Measurements from ENCODE around the gene ICAM1.

DNA sequence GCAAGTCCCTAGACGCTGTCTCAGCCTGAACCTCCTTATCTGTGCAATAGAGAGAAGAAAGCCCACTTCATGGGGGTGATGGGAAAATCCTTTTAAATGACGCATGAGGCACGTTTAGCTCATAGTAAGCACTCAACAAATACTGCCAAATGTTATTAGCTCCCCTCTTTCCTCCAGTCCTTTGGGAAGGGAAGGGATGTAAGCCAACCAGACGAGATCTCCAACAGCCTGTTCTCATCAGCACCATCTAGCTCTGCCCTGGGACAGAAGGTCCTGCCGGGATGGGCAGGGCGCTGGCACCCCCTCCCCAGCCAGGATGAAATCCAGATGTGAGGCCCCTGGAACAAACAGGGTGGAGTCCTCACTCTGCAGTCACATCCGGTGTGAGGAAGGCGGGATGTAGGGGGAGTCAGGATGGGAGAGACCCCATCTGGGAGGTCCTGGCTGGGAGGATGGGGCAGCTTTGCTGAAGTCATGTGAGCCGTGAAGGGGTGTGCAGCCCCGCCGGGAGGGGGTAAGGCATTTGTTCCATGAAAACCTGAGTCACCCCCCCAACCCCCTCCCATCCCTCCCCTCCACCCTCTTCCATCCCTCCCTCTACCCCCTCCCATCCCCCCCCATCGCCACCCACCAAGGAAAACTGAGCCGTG is 44.4 kb upstream of the ICAM1 start:
- TF ChIP-seq, protein P1, sequence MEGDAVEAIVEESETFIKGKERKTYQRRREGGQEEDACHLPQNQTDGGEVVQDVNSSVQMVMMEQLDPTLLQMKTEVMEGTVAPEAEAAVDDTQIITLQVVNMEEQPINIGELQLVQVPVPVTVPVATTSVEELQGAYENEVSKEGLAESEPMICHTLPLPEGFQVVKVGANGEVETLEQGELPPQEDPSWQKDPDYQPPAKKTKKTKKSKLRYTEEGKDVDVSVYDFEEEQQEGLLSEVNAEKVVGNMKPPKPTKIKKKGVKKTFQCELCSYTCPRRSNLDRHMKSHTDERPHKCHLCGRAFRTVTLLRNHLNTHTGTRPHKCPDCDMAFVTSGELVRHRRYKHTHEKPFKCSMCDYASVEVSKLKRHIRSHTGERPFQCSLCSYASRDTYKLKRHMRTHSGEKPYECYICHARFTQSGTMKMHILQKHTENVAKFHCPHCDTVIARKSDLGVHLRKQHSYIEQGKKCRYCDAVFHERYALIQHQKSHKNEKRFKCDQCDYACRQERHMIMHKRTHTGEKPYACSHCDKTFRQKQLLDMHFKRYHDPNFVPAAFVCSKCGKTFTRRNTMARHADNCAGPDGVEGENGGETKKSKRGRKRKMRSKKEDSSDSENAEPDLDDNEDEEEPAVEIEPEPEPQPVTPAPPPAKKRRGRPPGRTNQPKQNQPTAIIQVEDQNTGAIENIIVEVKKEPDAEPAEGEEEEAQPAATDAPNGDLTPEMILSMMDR (IDR thresholded peaks at IDR 0.05) = no peak
- no peak for TF ChIP-seq JUNB (IDR thresholded peaks at IDR 0.05)
- TF ChIP-seq RNF2 (IDR thresholded peaks at IDR 0.05; ENCODE audit: borderline replicate concordance, low read depth) = no peak
- no peak for TF ChIP-seq HDAC2 (IDR thresholded peaks at IDR 0.05)
- TF ChIP-seq PHF8 (IDR thresholded peaks at IDR 0.05; ENCODE audit: borderline replicate concordance, low read depth) = no peak
- TF ChIP-seq, protein P2, sequence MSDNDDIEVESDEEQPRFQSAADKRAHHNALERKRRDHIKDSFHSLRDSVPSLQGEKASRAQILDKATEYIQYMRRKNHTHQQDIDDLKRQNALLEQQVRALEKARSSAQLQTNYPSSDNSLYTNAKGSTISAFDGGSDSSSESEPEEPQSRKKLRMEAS (IDR thresholded peaks at IDR 0.05) = no peak
- TF ChIP-seq CHD2 (IDR thresholded peaks at IDR 0.05; ENCODE audit: low read length, partially characterized antibody) = no peak
- TF ChIP-seq POLR2A (IDR thresholded peaks at IDR 0.05; ENCODE audit: low read length) = no peak
- no peak for TF ChIP-seq ZC3H11A (IDR thresholded peaks at IDR 0.05)
